IMR-90 (cell line): ENCODE measurements around the gene CA11. TPM values are rescaled to one million over a fixed set of nuclear protein-coding genes. Genes with fewer than 3 reads are reported as not detected.

Source experiments
- ATAC-seq: fragments of 200-7000 bp; cut with Tn5 transposase; 2 replicates; pipeline ENCODE4 v1.9.1; 2020; ENCODE audit warnings: low read depth, mild to moderate bottlenecking, moderate library complexity
- BruUV-seq: library from RNA; stranded (reverse); fragments of 400-500 nt; replicated peaks from 2 replicates; lab custom pipeline; 2021; lab: Mats Ljungman, UMichigan
- CTCF ChIA-PET: fragments of 300-600 bp; formaldehyde crosslinking; extraction: SDS; loops from one replicate; lab custom pipeline; 2021; ENCODE audit warnings: antibody characterized with exemption; lab: Yijun Ruan, JAX
- POLR2A ChIA-PET: fragments of 300-600 bp; sonication (Branson Sonifier 250); formaldehyde crosslinking; loops from one replicate; lab custom pipeline; 2022; ENCODE audit warnings: antibody characterized with exemption; ENCODE audit not compliant: unreplicated experiment; lab: Charles Lee
- DNase-seq: peaks from one replicate; pipeline ENCODE4 v3.0.0; 2013
- H2AFZ ChIP-seq: replicated peaks from 2 replicates; pipeline ENCODE3; 2013; ENCODE audit warnings: low read length, mild to moderate bottlenecking; ENCODE audit not compliant: poor library complexity
- H2AK5ac ChIP-seq: 2 replicates; pipeline ENCODE4 v1.6.1; 2013; ENCODE audit warnings: low read depth, low read length, inconsistent platforms
- H2AK9ac ChIP-seq: replicated peaks from 2 replicates; pipeline ENCODE3; 2013; ENCODE audit warnings: mild to moderate bottlenecking, low read depth, low read length, moderate library complexity; ENCODE audit not compliant: poor library complexity
- H2BK120ac ChIP-seq: 2 replicates; pipeline ENCODE4 v1.6.1; 2013; ENCODE audit warnings: low read depth, low read length, inconsistent platforms
- H2BK15ac ChIP-seq: 3 replicates; pipeline ENCODE4 v1.6.1; 2013; ENCODE audit warnings: low read depth, low read length, inconsistent platforms
- H2BK20ac ChIP-seq: 2 replicates; pipeline ENCODE4 v1.6.1; 2013; ENCODE audit warnings: low read depth, mild to moderate bottlenecking, inconsistent platforms, low read length, moderate library complexity
- H2BK5ac ChIP-seq: 2 replicates; pipeline ENCODE4 v1.6.1; 2013; ENCODE audit warnings: mild to moderate bottlenecking, low read depth, low read length, inconsistent platforms; ENCODE audit not compliant: poor library complexity, severe bottlenecking
- H3K14ac ChIP-seq: replicated peaks from 2 replicates; pipeline ENCODE4 v1.6.1; 2013; ENCODE audit warnings: low read depth, low read length, inconsistent platforms
- H3K18ac ChIP-seq: 2 replicates; pipeline ENCODE4 v1.6.1; 2013; ENCODE audit warnings: low read depth, low read length, control low read depth
- H3K23ac ChIP-seq: 2 replicates; pipeline ENCODE4 v1.6.1; 2013; ENCODE audit warnings: low read depth, low read length, inconsistent platforms
- H3K27ac ChIP-seq: 2 replicates; pipeline ENCODE4 v1.5.1; 2013; ENCODE audit warnings: mild to moderate bottlenecking, control low read depth, low read length; ENCODE audit not compliant: insufficient read depth
- H3K27me3 ChIP-seq: 2 replicates; pipeline ENCODE4 v1.6.1; 2013; ENCODE audit warnings: low read length; ENCODE audit not compliant: control insufficient read depth, insufficient read depth
- H3K36me3 ChIP-seq: 2 replicates; pipeline ENCODE4 v1.6.1; 2013; ENCODE audit warnings: low read length, mixed read lengths; ENCODE audit not compliant: control insufficient read depth, insufficient read depth
- H3K4ac ChIP-seq: 2 replicates; pipeline ENCODE4 v1.6.1; 2013; ENCODE audit warnings: low read depth, low read length, inconsistent platforms
- H3K4me1 ChIP-seq: 2 replicates; pipeline ENCODE4 v1.6.1; 2013; ENCODE audit warnings: low read length, mixed read lengths; ENCODE audit not compliant: control insufficient read depth, insufficient read depth
- H3K4me2 ChIP-seq: 2 replicates; pipeline ENCODE4 v1.6.1; 2013; ENCODE audit warnings: low read depth, mild to moderate bottlenecking, control low read depth, low read length, moderate library complexity
- H3K4me3 ChIP-seq: 2 replicates; pipeline ENCODE4 v1.5.1; 2013; ENCODE audit warnings: low read depth, mild to moderate bottlenecking, control low read depth, low read length, moderate library complexity; ENCODE audit not compliant: insufficient read depth
- H3K56ac ChIP-seq: 2 replicates; pipeline ENCODE4 v1.6.1; 2013; ENCODE audit warnings: low read length, inconsistent platforms; ENCODE audit not compliant: insufficient read depth; ENCODE audit errors: extremely low read depth
- H3K79me1 ChIP-seq, 2 experiments: 2 replicates each; pipeline ENCODE4 v1.6.1; 2013; ENCODE audit warnings: low read length in 2 of 2, inconsistent platforms in 1 of 2, low read depth in 1 of 2
- H3K9ac ChIP-seq: 2 replicates; pipeline ENCODE4 v1.6.1; 2013; ENCODE audit warnings: low read depth, low read length, control low read depth
- H3K9me1 ChIP-seq: 2 replicates; pipeline ENCODE4 v1.6.1; 2013; ENCODE audit warnings: low read length, inconsistent platforms; ENCODE audit not compliant: insufficient read depth
- H3K9me3 ChIP-seq: 2 replicates; pipeline ENCODE4 v1.6.1; 2013; ENCODE audit warnings: low read length; ENCODE audit not compliant: control insufficient read depth, insufficient read depth
- H4K20me1 ChIP-seq: 2 replicates; pipeline ENCODE4 v1.6.1; 2013; ENCODE audit warnings: low read length, inconsistent platforms; ENCODE audit not compliant: insufficient read depth
- H4K5ac ChIP-seq: 2 replicates; pipeline ENCODE4 v1.6.1; 2013; ENCODE audit warnings: mild to moderate bottlenecking, low read depth, low read length, control low read depth
- H4K8ac ChIP-seq, 2 experiments: 2 replicates each; pipeline ENCODE4 v1.6.1; 2013; ENCODE audit warnings: low read depth in 2 of 2, low read length in 2 of 2, control low read depth in 1 of 2, inconsistent platforms in 1 of 2
- H4K91ac ChIP-seq: 2 replicates; pipeline ENCODE4 v1.6.1; 2013; ENCODE audit warnings: low read depth, low read length, inconsistent platforms; ENCODE audit not compliant: insufficient read depth
- CEBPB ChIP-seq: IDR thresholded peaks from 2 replicates; pipeline ENCODE4 v1.6.1; 2012; ENCODE audit warnings: low read depth, low read length, improper control_type of control experiment
- CHD1 ChIP-seq: IDR thresholded peaks from 2 replicates; pipeline ENCODE4 v1.6.1; 2012; ENCODE audit warnings: low read depth, low read length, improper control_type of control experiment
- ELK1 ChIP-seq: fragments of 150-350 bp; IDR thresholded peaks from 2 replicates; pipeline ENCODE4 v1.6.1; 2016; ENCODE audit warnings: low read depth, mild to moderate bottlenecking, low read length, moderate library complexity, borderline replicate concordance
- FOS ChIP-seq: fragments of 150-350 bp; IDR thresholded peaks from 2 replicates; pipeline ENCODE4 v1.6.1; 2016; ENCODE audit warnings: low read depth, low read length
- MAFK ChIP-seq: IDR thresholded peaks from 2 replicates; pipeline ENCODE4 v1.6.1; 2012; ENCODE audit warnings: low read depth, low read length, improper control_type of control experiment
- MXI1 ChIP-seq: IDR thresholded peaks from 2 replicates; pipeline ENCODE4 v1.6.1; 2012; ENCODE audit warnings: low read depth, mild to moderate bottlenecking, low read length, moderate library complexity, borderline replicate concordance
- RCOR1 ChIP-seq: IDR thresholded peaks from 2 replicates; pipeline ENCODE4 v1.6.1; 2012; ENCODE audit warnings: mild to moderate bottlenecking, low read length, improper control_type of control experiment; ENCODE audit not compliant: insufficient replicate concordance
- RFX5 ChIP-seq: IDR thresholded peaks from 2 replicates; pipeline ENCODE4 v1.8.0; 2012; ENCODE audit warnings: low read depth, mild to moderate bottlenecking, low read length, moderate library complexity
- SMC3 ChIP-seq: fragments of 150-350 bp; IDR thresholded peaks from 2 replicates; pipeline ENCODE4 v1.6.1; 2016; ENCODE audit warnings: low read depth, mild to moderate bottlenecking, antibody characterized with exemption, low read length, moderate library complexity
- USF2 ChIP-seq: fragments of 150-350 bp; IDR thresholded peaks from 2 replicates; pipeline ENCODE4 v1.6.1; 2017; ENCODE audit warnings: mild to moderate bottlenecking, antibody characterized with exemption, low read length, low read depth
- WGBS, 2 experiments: methylation state at CpG; one replicate each; pipeline versions ENCODE4 v1.1.5 to v1.1.7; 2013; ENCODE audit warnings: missing lambda C conversion rate in 2 of 2; ENCODE audit not compliant: insufficient read length in 1 of 2; ENCODE audit errors: extremely low coverage in 2 of 2; 5-methylcytosine and 5-hydroxymethylcytosine counted together
- dilution Hi-C: fragments of 300-500 bp; cut with HindIII; formaldehyde crosslinking; loops from one replicate; pipeline ENCODE4 v1.14.3; 2018; ENCODE audit warnings: low sequenced_read_pairs; ENCODE audit not compliant: unreplicated experiment
- in situ Hi-C: fragments of 300-500 bp; cut with MboI; formaldehyde crosslinking; loops from 3 replicates; pipeline ENCODE4 v1.14.3; 2019; ENCODE audit warnings: low sequenced_read_pairs, inconsistent platforms, mixed read lengths
- intact Hi-C: fragments of 100-400 bp; cut with micrococcal nuclease; formaldehyde crosslinking; loops from 2 replicates; pipeline ENCODE4 v1.10.0; 2022
- polyA plus RNA-seq, 3 experiments: library from polyadenylated mRNA; depleted of rRNA; stranded (reverse); fragments of >200 nt; gene quantifications; 2 replicates each; pipeline ENCODE4 v1.2.3, GENCODE V29; 2012; ENCODE audit warnings: low replicate concordance in 1 of 3
- total RNA-seq: library from RNA; depleted of rRNA; stranded (reverse); fragments of >200 nt; gene quantifications from 2 replicates; pipeline ENCODE4 v1.2.3, GENCODE V29; 2012

Gene CA11
- total and polyA plus RNA-seq, 2 of the 4 experiments (the other 2 are of a cell fraction) = 1.3 to 2.9 TPM

DNA sequence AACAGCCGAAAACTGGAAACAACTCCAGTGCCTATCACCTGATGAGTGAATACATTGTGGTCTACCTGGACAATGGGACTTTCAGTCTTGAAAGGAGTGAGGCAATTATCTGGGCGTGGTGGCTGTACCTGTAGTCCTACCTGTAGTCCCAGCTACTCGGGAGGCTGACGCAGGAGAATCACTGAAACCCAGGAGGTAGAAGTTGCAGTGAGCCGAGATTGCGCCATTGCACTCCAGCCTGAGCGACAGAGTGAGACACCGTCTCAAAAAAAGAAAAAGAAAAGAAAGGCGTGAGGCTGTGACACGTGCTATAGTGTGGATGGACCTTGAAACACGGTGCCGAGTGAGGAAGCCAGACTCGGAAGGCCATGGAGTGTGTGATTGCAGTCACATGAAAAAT lies 30.9 kb upstream of the CA11 start:
- Histone ChIP-seq H2BK5ac (no peak overlapping the region), H3K14ac (no peak overlapping the region), H2AFZ (no peak overlapping the region), H4K8ac (no peak overlapping the region), H3K23ac (no peak overlapping the region), H3K9me3 (no peaks in the 10 kb centered on the region), H2BK15ac (no peak overlapping the region), H3K79me1 (no peaks in the 10 kb centered on the region), H4K20me1 (peaks cover 6% of the 10 kb centered on the region; the same call in 1 of the 2 replicates), H4K91ac (no peak overlapping the region), H3K4me3 (no peak overlapping the region), H2BK120ac (no peak overlapping the region), H2AK5ac (no peak overlapping the region), H2AK9ac (no peak overlapping the region), H3K27me3 (peaks cover 9% of the 10 kb centered on the region; the same call in 1 of the 2 replicates), H3K9me1 (peaks cover 7% of the 10 kb centered on the region), H3K4ac (no peak overlapping the region), H3K27ac (no peak overlapping the region), H3K4me2 (no peak overlapping the region), H3K18ac (no peak overlapping the region), H2BK20ac (no peak overlapping the region), H3K36me3 (no peaks in the 10 kb centered on the region), H4K5ac (no peak overlapping the region), H3K56ac (no peak overlapping the region), H3K4me1 (peaks cover 3% of the 10 kb centered on the region; the same call in 1 of the 2 replicates), H3K9ac (no peak overlapping the region)
- dilution Hi-C loops (no loop called here), intact Hi-C loops (loop anchor here (5.0 kb wide), 1 partner anchor 105 kb away; no protein-coding TSS in a partner anchor), in situ Hi-C loops (no loop called here)
- 86% methylated on average over 12 of the region's 13 CpGs; no CpG with 5 or more reads in 1 of the 2 experiments for WGBS, 2 experiments
- no TSS peak for BruUV-seq
- DNase-seq (no peak), ATAC-seq (no peak)
- ChIA-PET POLR2A (no interaction called here), CTCF (no interaction called here)
- TF ChIP-seq USF2 = no peak
- TF ChIP-seq CHD1 = no peak
- TF ChIP-seq CEBPB = no peak
- no peak for TF ChIP-seq ELK1
- no peak for TF ChIP-seq MAFK
- no peak for TF ChIP-seq RCOR1
- TF ChIP-seq RFX5 = no peak
- TF ChIP-seq FOS = no peak
- no peak for TF ChIP-seq MXI1
- TF ChIP-seq SMC3 = no peak
